Measurements from ENCODE around the gene TDRKH. TPM values are rescaled to one million over a fixed set of nuclear protein-coding genes. Genes with fewer than 3 reads are reported as not detected.
A peak's percentile ranks its signal among the peaks of the same experiment; 100 is the strongest.

The TDRKH gene
- total and polyA plus RNA-seq, 2 of the 13 experiments (the other 11 are each of a cell fraction or from before 2014, with no cell fraction given): 3.9 to 5.4 TPM

- no peak for TF ChIP-seq DMTF1 (CRISPR knock-in tag; IDR thresholded peaks at IDR 0.05)
- TF ChIP-seq ZNF24 (IDR thresholded peaks at IDR 0.05): no peak
- TF ChIP-seq HOXA5 (CRISPR knock-in tag; IDR thresholded peaks at IDR 0.05): 0 out of 2 replicates have a peak, but pooled peaks have one; percentile 27
- TF ChIP-seq HDAC6 (IDR thresholded peaks at IDR 0.05; ENCODE audit: low read depth, low read length): no peak
- TF ChIP-seq RARA (CRISPR knock-in tag; IDR thresholded peaks at IDR 0.05): 0 out of 2 replicates have a peak, but pooled peaks have one; percentile 11
- 0 out of 2 replicates have a peak, but pooled peaks have one; percentile 17 for TF ChIP-seq FOXK2 (IDR thresholded peaks at IDR 0.05)
- TF ChIP-seq ZSCAN9 (CRISPR knock-in tag; IDR thresholded peaks at IDR 0.05; ENCODE audit: borderline replicate concordance): no peak
- no peak for TF ChIP-seq ZNF496 (CRISPR knock-in tag; IDR thresholded peaks at IDR 0.05; ENCODE audit: insufficient replicate concordance)
- TF ChIP-seq ZNF275 (CRISPR knock-in tag; IDR thresholded peaks at IDR 0.05; ENCODE audit: borderline replicate concordance): no peak
- TF ChIP-seq PHF20 (CRISPR knock-in tag; IDR thresholded peaks at IDR 0.05): no peak
- TF ChIP-seq, protein P1, sequence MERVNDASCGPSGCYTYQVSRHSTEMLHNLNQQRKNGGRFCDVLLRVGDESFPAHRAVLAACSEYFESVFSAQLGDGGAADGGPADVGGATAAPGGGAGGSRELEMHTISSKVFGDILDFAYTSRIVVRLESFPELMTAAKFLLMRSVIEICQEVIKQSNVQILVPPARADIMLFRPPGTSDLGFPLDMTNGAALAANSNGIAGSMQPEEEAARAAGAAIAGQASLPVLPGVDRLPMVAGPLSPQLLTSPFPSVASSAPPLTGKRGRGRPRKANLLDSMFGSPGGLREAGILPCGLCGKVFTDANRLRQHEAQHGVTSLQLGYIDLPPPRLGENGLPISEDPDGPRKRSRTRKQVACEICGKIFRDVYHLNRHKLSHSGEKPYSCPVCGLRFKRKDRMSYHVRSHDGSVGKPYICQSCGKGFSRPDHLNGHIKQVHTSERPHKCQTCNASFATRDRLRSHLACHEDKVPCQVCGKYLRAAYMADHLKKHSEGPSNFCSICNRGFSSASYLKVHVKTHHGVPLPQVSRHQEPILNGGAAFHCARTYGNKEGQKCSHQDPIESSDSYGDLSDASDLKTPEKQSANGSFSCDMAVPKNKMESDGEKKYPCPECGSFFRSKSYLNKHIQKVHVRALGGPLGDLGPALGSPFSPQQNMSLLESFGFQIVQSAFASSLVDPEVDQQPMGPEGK (CRISPR knock-in tag; IDR thresholded peaks at IDR 0.05): peak; percentile 65
- TF ChIP-seq, protein P2, sequence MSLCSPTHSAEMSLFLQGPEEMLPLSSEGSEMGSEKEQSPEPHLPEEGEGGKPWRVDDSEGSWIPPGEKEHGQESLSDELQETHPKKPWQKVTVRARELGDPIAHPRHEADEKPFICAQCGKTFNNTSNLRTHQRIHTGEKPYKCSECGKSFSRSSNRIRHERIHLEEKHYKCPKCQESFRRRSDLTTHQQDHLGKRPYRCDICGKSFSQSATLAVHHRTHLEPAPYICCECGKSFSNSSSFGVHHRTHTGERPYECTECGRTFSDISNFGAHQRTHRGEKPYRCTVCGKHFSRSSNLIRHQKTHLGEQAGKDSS (CRISPR knock-in tag; IDR thresholded peaks at IDR 0.05; ENCODE audit: borderline replicate concordance, low read depth): no peak
- peak; percentile 64 for TF ChIP-seq HNF1A (IDR thresholded peaks at IDR 0.05; ENCODE audit: low read depth)
- peak; percentile 65; the same call in 1 of the 2 replicates for TF ChIP-seq HNF1A (CRISPR knock-in tag; IDR thresholded peaks at IDR 0.05; ENCODE audit: borderline replicate concordance)
- no peak for TF ChIP-seq ZBTB43 (CRISPR knock-in tag; conservative IDR thresholded peaks at IDR 0.05)
- no peak for TF ChIP-seq SMARCC2 (IDR thresholded peaks at IDR 0.05)
Measured at GRCh38 chr1:151729157-151729965, 60.9 kb downstream of the TDRKH start (continued).
